HepG2 (cell line): ENCODE measurements around the gene R3HDM4. TPM values are rescaled to one million over a fixed set of nuclear protein-coding genes. Genes with fewer than 3 reads are reported as not detected.

Experiments used
- HOXA5 ChIP-seq: sonication (generic); formaldehyde crosslinking; IDR thresholded peaks from 2 replicates; pipeline ENCODE4 v1.4.0; 2020; ENCODE audit warnings: missing genetic modification reagents
- IRX3 ChIP-seq: sonication (generic); formaldehyde crosslinking; IDR thresholded peaks from 2 replicates; pipeline ENCODE4 v1.8.1; 2023; ENCODE audit warnings: mild to moderate bottlenecking, low read depth, missing genetic modification reagents, borderline replicate concordance
- JDP2 ChIP-seq: sonication (generic); formaldehyde crosslinking; IDR thresholded peaks from 2 replicates; pipeline ENCODE4 v1.8.1; 2022; ENCODE audit warnings: missing genetic modification reagents, borderline replicate concordance
- KDM5A ChIP-seq: fragments of 200-600 bp; sonication (generic); IDR thresholded peaks from 2 replicates; pipeline ENCODE4 v1.7.0; 2018; ENCODE audit warnings: antibody characterized with exemption, mild to moderate bottlenecking, low read length, borderline replicate concordance
- NFATC3 ChIP-seq: sonication (generic); formaldehyde crosslinking; IDR thresholded peaks from 2 replicates; pipeline ENCODE4 v1.5.1; 2020; ENCODE audit warnings: mild to moderate bottlenecking, missing genetic modification reagents
- ONECUT2 ChIP-seq: sonication (generic); formaldehyde crosslinking; IDR thresholded peaks from 2 replicates; pipeline ENCODE4 v1.4.0; 2020; ENCODE audit warnings: missing genetic modification reagents
- RELA ChIP-seq: sonication (generic); formaldehyde crosslinking; IDR thresholded peaks from 2 replicates; pipeline ENCODE4 v1.4.0; 2020; ENCODE audit warnings: missing genetic modification reagents
- THAP8 ChIP-seq: sonication (generic); formaldehyde crosslinking; IDR thresholded peaks from 2 replicates; pipeline ENCODE4 v1.5.1; 2020; ENCODE audit warnings: missing genetic modification reagents, mild to moderate bottlenecking, borderline replicate concordance
- ZEB1 ChIP-seq: IDR thresholded peaks from 2 replicates; pipeline ENCODE4 v1.6.1; 2012; ENCODE audit warnings: mild to moderate bottlenecking, low read depth, inconsistent platforms; ENCODE audit not compliant: insufficient replicate concordance
- ZFP37 ChIP-seq: sonication (generic); formaldehyde crosslinking; IDR thresholded peaks from 2 replicates; pipeline ENCODE4 v1.4.0; 2020; ENCODE audit warnings: missing genetic modification reagents, borderline replicate concordance
- ZNF260 ChIP-seq: sonication (generic); formaldehyde crosslinking; IDR thresholded peaks from 2 replicates; pipeline ENCODE4 v1.4.0; 2020; ENCODE audit warnings: missing genetic modification reagents, low read depth, mild to moderate bottlenecking, borderline replicate concordance
- ZNF512 ChIP-seq: sonication (generic); formaldehyde crosslinking; IDR thresholded peaks from 2 replicates; pipeline ENCODE4 v1.4.0; 2020; ENCODE audit warnings: mild to moderate bottlenecking, missing genetic modification reagents
- ZNF550 ChIP-seq: sonication (generic); formaldehyde crosslinking; IDR thresholded peaks from 2 replicates; pipeline ENCODE4 v1.4.0; 2020; ENCODE audit warnings: mild to moderate bottlenecking, missing genetic modification reagents, borderline replicate concordance
- ZNF576 ChIP-seq: sonication (generic); formaldehyde crosslinking; IDR thresholded peaks from 2 replicates; pipeline ENCODE4 v1.4.0; 2020; ENCODE audit warnings: mild to moderate bottlenecking, missing genetic modification reagents
- ZNF746 ChIP-seq: sonication (generic); formaldehyde crosslinking; IDR thresholded peaks from 2 replicates; pipeline ENCODE4 v1.8.0; 2022; ENCODE audit warnings: mild to moderate bottlenecking, missing genetic modification reagents
- polyA plus RNA-seq, 8 experiments: library from polyadenylated mRNA; depleted of rRNA in 3 of 8; stranded (reverse) in 7 of 8; unstranded in 1 of 8; fragments of >200 nt; fragmentation: Illumina TruSeq in 4 of 8; extraction: Trizol in 4 of 8; gene quantifications; 2 replicates each; pipeline versions ENCODE4 v1.2.1 to v1.2.3, GENCODE V29; 2011 to 2016; ENCODE audit warnings: low read depth in 4 of 8, missing spikeins in 1 of 8, mixed read lengths in 1 of 8; ENCODE audit not compliant: insufficient read depth in 1 of 8
- total RNA-seq, 5 experiments: library from RNA; depleted of rRNA; stranded (reverse); fragments of >200 nt; fragmentation: Illumina TruSeq; extraction: Trizol; gene quantifications; 2 replicates each; pipeline ENCODE4 v1.2.3, GENCODE V29; 2016; ENCODE audit warnings: low read depth in 1 of 5
- TF ChIP-seq, protein P1 (sequence below): sonication (generic); formaldehyde crosslinking; IDR thresholded peaks from 2 replicates; pipeline ENCODE4 v1.4.0; 2020; ENCODE audit warnings: missing genetic modification reagents
- TF ChIP-seq, protein P2 (sequence below): sonication (generic); formaldehyde crosslinking; IDR thresholded peaks from 2 replicates; pipeline ENCODE4 v1.4.0; 2020; ENCODE audit warnings: mild to moderate bottlenecking, missing genetic modification reagents, borderline replicate concordance

R3HDM4 gene
- total and polyA plus RNA-seq, 2 of the 13 experiments (the other 11 are each of a cell fraction or from before 2014, with no cell fraction given) = 26.2 to 26.9 TPM

- TF ChIP-seq ZNF550 = no peak
- TF ChIP-seq HOXA5 (CRISPR knock-in tag) = peak; percentile 75; the same call in 1 of the 2 replicates
- no peak for TF ChIP-seq NFATC3 (CRISPR knock-in tag)
- peak; percentile 22 for TF ChIP-seq ZEB1
- no peak for TF ChIP-seq KDM5A
- no peak for TF ChIP-seq RELA (CRISPR knock-in tag)
- peak; percentile 78 for TF ChIP-seq IRX3 (CRISPR knock-in tag)
- no peak for TF ChIP-seq THAP8 (CRISPR knock-in tag)
- TF ChIP-seq ZNF576 = no peak
- 0 out of 2 replicates have a peak, but pooled peaks have one; percentile 68 for TF ChIP-seq ZNF260
- no peak; the same call in 1 of the 2 replicates for TF ChIP-seq ZNF746
- TF ChIP-seq JDP2 (CRISPR knock-in tag) = no peak
- TF ChIP-seq, protein P1, sequence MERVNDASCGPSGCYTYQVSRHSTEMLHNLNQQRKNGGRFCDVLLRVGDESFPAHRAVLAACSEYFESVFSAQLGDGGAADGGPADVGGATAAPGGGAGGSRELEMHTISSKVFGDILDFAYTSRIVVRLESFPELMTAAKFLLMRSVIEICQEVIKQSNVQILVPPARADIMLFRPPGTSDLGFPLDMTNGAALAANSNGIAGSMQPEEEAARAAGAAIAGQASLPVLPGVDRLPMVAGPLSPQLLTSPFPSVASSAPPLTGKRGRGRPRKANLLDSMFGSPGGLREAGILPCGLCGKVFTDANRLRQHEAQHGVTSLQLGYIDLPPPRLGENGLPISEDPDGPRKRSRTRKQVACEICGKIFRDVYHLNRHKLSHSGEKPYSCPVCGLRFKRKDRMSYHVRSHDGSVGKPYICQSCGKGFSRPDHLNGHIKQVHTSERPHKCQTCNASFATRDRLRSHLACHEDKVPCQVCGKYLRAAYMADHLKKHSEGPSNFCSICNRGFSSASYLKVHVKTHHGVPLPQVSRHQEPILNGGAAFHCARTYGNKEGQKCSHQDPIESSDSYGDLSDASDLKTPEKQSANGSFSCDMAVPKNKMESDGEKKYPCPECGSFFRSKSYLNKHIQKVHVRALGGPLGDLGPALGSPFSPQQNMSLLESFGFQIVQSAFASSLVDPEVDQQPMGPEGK (CRISPR knock-in tag) = peak; percentile 92
- TF ChIP-seq ZFP37 (CRISPR knock-in tag) = no peak
- TF ChIP-seq ZNF512 (CRISPR knock-in tag) = no peak
- no peak for TF ChIP-seq ONECUT2
- TF ChIP-seq, protein P2, sequence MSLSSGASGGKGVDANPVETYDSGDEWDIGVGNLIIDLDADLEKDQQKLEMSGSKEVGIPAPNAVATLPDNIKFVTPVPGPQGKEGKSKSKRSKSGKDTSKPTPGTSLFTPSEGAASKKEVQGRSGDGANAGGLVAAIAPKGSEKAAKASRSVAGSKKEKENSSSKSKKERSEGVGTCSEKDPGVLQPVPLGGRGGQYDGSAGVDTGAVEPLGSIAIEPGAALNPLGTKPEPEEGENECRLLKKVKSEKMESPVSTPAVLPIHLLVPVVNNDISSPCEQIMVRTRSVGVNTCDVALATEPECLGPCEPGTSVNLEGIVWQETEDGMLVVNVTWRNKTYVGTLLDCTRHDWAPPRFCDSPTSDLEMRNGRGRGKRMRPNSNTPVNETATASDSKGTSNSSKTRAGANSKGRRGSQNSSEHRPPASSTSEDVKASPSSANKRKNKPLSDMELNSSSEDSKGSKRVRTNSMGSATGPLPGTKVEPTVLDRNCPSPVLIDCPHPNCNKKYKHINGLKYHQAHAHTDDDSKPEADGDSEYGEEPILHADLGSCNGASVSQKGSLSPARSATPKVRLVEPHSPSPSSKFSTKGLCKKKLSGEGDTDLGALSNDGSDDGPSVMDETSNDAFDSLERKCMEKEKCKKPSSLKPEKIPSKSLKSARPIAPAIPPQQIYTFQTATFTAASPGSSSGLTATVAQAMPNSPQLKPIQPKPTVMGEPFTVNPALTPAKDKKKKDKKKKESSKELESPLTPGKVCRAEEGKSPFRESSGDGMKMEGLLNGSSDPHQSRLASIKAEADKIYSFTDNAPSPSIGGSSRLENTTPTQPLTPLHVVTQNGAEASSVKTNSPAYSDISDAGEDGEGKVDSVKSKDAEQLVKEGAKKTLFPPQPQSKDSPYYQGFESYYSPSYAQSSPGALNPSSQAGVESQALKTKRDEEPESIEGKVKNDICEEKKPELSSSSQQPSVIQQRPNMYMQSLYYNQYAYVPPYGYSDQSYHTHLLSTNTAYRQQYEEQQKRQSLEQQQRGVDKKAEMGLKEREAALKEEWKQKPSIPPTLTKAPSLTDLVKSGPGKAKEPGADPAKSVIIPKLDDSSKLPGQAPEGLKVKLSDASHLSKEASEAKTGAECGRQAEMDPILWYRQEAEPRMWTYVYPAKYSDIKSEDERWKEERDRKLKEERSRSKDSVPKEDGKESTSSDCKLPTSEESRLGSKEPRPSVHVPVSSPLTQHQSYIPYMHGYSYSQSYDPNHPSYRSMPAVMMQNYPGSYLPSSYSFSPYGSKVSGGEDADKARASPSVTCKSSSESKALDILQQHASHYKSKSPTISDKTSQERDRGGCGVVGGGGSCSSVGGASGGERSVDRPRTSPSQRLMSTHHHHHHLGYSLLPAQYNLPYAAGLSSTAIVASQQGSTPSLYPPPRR (CRISPR knock-in tag) = no peak
Observed at GRCh38 chr19:917323-918151, 4.5 kb upstream of the R3HDM4 start, which contains the start of gene KISS1R (continued).
